Left ventricle myocardium inferior (tissue), 1 donor: ENCODE data around the gene IFI30. TPM values are rescaled to one million over a fixed set of nuclear protein-coding genes. Genes with fewer than 3 reads are reported as not detected.
A peak's percentile ranks its signal among the peaks of the same experiment; 100 is the strongest.

Experiments
- DNase-seq: peaks from one replicate; pipeline ENCODE4 v3.0.0-alpha.2; 2020
- H3K27ac ChIP-seq: fragments of 200-600 bp; replicated peaks from 2 replicates; pipeline ENCODE4 v1.8.0; 2021
- H3K27me3 ChIP-seq: fragments of 200-600 bp; 2 replicates; pipeline ENCODE4 v1.8.0; 2021; ENCODE audit warnings: low read depth
- H3K36me3 ChIP-seq: fragments of 200-600 bp; 2 replicates; pipeline ENCODE4 v1.8.0; 2021
- H3K4me1 ChIP-seq: fragments of 200-600 bp; 2 replicates; pipeline ENCODE4 v1.8.0; 2021
- H3K4me3 ChIP-seq: fragments of 200-600 bp; 2 replicates; pipeline ENCODE4 v1.8.0; 2021; ENCODE audit warnings: mild to moderate bottlenecking, moderate library complexity
- H3K9me3 ChIP-seq: fragments of 200-600 bp; replicated peaks from 2 replicates; pipeline ENCODE4 v1.8.0; 2021
- CTCF ChIP-seq: fragments of 200-600 bp; IDR thresholded peaks from 2 replicates; pipeline ENCODE4 v1.8.0; 2021; ENCODE audit warnings: antibody characterized with exemption, mild to moderate bottlenecking, borderline replicate concordance
- intact Hi-C: fragments of 100-400 bp; cut with micrococcal nuclease; formaldehyde crosslinking; loops from one replicate; pipeline ENCODE4 v1.11.0; 2022
- total RNA-seq: library from RNA; stranded (reverse); fragmentation: NEBNext Ultra II Directional; extraction: Animal tissue kit (Norgen Biotek cat#: 25700); gene quantifications from one replicate; pipeline ENCODE4 v1.2.1, GENCODE V29; 2021
- donor health status: DM: no; HTN: yes; CAD: no; lungs with severe emphysema.

Gene IFI30
- total RNA-seq, 1 donor from 2014 or later = 23.3 TPM

GRCh38 chr19:18220632-18221275 is 47.1 kb downstream of the IFI30 start:
- DNase-seq = no peak
- no peak overlapping the region for H3K27ac ChIP-seq
- no peaks in the 10 kb centered on the region for H3K36me3 ChIP-seq
- no peak for TF ChIP-seq CTCF
- intact Hi-C loops = no loop called here
- H3K9me3 ChIP-seq = no peaks in the 10 kb centered on the region
- peaks cover 18% of the 10 kb centered on the region for H3K4me1 ChIP-seq
- peaks cover 36% of the 10 kb centered on the region for H3K27me3 ChIP-seq
- H3K4me3 ChIP-seq = no peak overlapping the region

GRCh38 chr19:18221815-18222725 is 48.5 kb downstream of the IFI30 start:
- H3K9me3 ChIP-seq = no peaks in the 10 kb centered on the region
- DNase-seq = no peak
- peaks cover 49% of the 10 kb centered on the region for H3K27me3 ChIP-seq
- TF ChIP-seq CTCF = no peak
- no peaks in the 10 kb centered on the region for H3K36me3 ChIP-seq
- peaks cover 30% of the 10 kb centered on the region for H3K4me1 ChIP-seq
- intact Hi-C loops = no loop called here
- H3K4me3 ChIP-seq = no peak overlapping the region
- H3K27ac ChIP-seq = no peak overlapping the region

- Histone ChIP-seq H3K36me3 (no peaks in the 10 kb centered on the region), H3K4me1 (peaks cover 46% of the 10 kb centered on the region), H3K9me3 (no peaks in the 10 kb centered on the region), H3K27ac (peak overlapping the region; percentile 77), H3K27me3 (peaks cover 68% of the 10 kb centered on the region), H3K4me3 (peak overlapping the region; percentile 69)
- TF ChIP-seq CTCF = no peak
- intact Hi-C loops = no loop called here
- peak; percentile 45 for DNase-seq
Measured at GRCh38 chr19:18223860-18224524, 50.4 kb downstream of the IFI30 start.

GRCh38 chr19:18224525-18225354 is 51.1 kb downstream of the IFI30 start:
- H3K36me3 ChIP-seq = no peaks in the 10 kb centered on the region
- H3K4me3 ChIP-seq = peak overlapping the region; percentile 69
- intact Hi-C loops = no loop called here
- no peaks in the 10 kb centered on the region for H3K9me3 ChIP-seq
- DNase-seq = peak; percentile 99
- peaks cover 46% of the 10 kb centered on the region for H3K4me1 ChIP-seq
- no peak for TF ChIP-seq CTCF
- H3K27me3 ChIP-seq = peaks cover 75% of the 10 kb centered on the region
- H3K27ac ChIP-seq = peak overlapping the region; percentile 81

- Histone ChIP-seq H3K36me3 (no peaks in the 10 kb centered on the region), H3K27ac (peak overlapping the region; percentile 81), H3K4me1 (peaks cover 46% of the 10 kb centered on the region), H3K4me3 (peak overlapping the region; percentile 69), H3K9me3 (no peaks in the 10 kb centered on the region), H3K27me3 (peaks cover 76% of the 10 kb centered on the region)
- intact Hi-C loops = no loop called here
- DNase-seq = no peak
- no peak for TF ChIP-seq CTCF
Measured at GRCh38 chr19:18225355-18225701, 51.7 kb downstream of the IFI30 start.
